ENCODE results near the gene COL5A1.

COL5A1 gene

DNA sequence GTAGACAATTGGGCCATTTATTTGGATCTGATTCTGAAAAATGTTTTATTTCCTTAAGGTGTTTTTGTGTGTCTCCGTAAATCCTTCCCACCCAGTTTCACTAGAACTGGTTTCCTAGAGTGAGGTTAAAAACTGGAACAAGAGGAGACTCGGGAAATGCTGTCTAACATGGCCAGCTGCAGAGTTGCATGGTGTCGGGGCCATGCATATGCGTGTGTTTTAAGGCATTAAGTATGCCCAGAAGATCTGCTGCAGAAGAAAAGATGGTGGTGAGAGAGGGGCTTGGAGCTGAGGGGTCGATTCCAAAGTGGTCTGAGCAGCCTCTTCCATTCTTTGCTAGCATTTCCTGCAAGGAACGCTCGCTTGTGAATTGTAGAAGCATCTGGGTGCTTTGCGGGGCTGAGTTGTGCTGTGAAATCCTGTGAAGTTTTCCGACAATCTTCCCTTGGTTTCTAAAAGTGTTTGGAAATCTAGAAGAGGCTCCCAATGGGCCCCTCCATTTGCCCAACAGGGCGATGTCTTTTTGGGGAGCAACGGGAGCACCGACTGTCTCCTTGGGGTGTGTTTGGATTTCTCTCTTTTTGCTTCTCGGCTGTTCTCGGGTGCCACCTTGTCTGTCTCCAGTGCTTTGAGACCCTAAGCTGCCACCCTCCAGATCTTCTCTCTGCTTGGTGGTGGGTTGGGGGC, 113.8 kb downstream of the COL5A1 start:
- Mint-ChIP-seq H3K9me3 (no peaks in the 10 kb centered on the region), H3K27me3 (peaks cover 4% of the 10 kb centered on the region), H3K4me1 (no peaks in the 10 kb centered on the region), H3K36me3 (no peaks in the 10 kb centered on the region), H3K27ac (no peak overlapping the region), H3K4me3 (no peak overlapping the region)
- no peak for ATAC-seq (ENCODE audit: low read depth)
- DNase-seq (ENCODE audit: low spot score in 2 of 2), result no peak

GRCh38 chr9:134756098-134756497, 114.5 kb downstream of the COL5A1 start:
- Mint-ChIP-seq H3K27ac (no peak overlapping the region), H3K36me3 (no peaks in the 10 kb centered on the region), H3K4me1 (no peaks in the 10 kb centered on the region), H3K9me3 (peaks cover 4% of the 10 kb centered on the region), H3K27me3 (peaks cover 4% of the 10 kb centered on the region), H3K4me3 (no peak overlapping the region)
- no peak for ATAC-seq (ENCODE audit: low read depth)
- DNase-seq (ENCODE audit: low spot score in 2 of 2), result no peak

- ATAC-seq (ENCODE audit: low read depth) (no peak), DNase-seq (ENCODE audit: low spot score in 2 of 2) (no peak)
- Mint-ChIP-seq H3K27ac (no peak overlapping the region), H3K9me3 (peaks cover 4% of the 10 kb centered on the region), H3K27me3 (peaks cover 4% of the 10 kb centered on the region), H3K4me1 (no peaks in the 10 kb centered on the region), H3K36me3 (no peaks in the 10 kb centered on the region), H3K4me3 (no peak overlapping the region)
Measured at GRCh38 chr9:134757216-134757975, 115.8 kb downstream of the COL5A1 start.

- Mint-ChIP-seq H3K4me1 (no peaks in the 10 kb centered on the region), H3K36me3 (no peaks in the 10 kb centered on the region), H3K27ac (no peak overlapping the region), H3K9me3 (peaks cover 4% of the 10 kb centered on the region), H3K4me3 (no peak overlapping the region), H3K27me3 (peaks cover 7% of the 10 kb centered on the region)
- DNase-seq (ENCODE audit: low spot score in 2 of 2), result no peak
- no peak for ATAC-seq (ENCODE audit: low read depth)
Measured at GRCh38 chr9:134758949-134759607, 117.5 kb downstream of the COL5A1 start.

GRCh38 chr9:134759913-134760312, 118.3 kb downstream of the COL5A1 start:
- H3K9me3 Mint-ChIP-seq, result peaks cover 4% of the 10 kb centered on the region
- no peak overlapping the region for H3K27ac Mint-ChIP-seq
- H3K4me1 Mint-ChIP-seq, result no peaks in the 10 kb centered on the region
- H3K4me3 Mint-ChIP-seq, result no peak overlapping the region
- peaks cover 7% of the 10 kb centered on the region for H3K27me3 Mint-ChIP-seq
- ATAC-seq (ENCODE audit: low read depth) (no peak), DNase-seq (ENCODE audit: low spot score in 2 of 2) (no peak)
- no peaks in the 10 kb centered on the region for H3K36me3 Mint-ChIP-seq

GRCh38 chr9:134760750-134761420, 119.3 kb downstream of the COL5A1 start:
- Mint-ChIP-seq H3K4me3 (no peak overlapping the region), H3K27ac (no peak overlapping the region), H3K36me3 (no peaks in the 10 kb centered on the region), H3K4me1 (no peaks in the 10 kb centered on the region), H3K27me3 (peaks cover 9% of the 10 kb centered on the region), H3K9me3 (peaks cover 4% of the 10 kb centered on the region)
- ATAC-seq (ENCODE audit: low read depth) (no peak), DNase-seq (ENCODE audit: low spot score in 2 of 2) (no peak)

DNA sequence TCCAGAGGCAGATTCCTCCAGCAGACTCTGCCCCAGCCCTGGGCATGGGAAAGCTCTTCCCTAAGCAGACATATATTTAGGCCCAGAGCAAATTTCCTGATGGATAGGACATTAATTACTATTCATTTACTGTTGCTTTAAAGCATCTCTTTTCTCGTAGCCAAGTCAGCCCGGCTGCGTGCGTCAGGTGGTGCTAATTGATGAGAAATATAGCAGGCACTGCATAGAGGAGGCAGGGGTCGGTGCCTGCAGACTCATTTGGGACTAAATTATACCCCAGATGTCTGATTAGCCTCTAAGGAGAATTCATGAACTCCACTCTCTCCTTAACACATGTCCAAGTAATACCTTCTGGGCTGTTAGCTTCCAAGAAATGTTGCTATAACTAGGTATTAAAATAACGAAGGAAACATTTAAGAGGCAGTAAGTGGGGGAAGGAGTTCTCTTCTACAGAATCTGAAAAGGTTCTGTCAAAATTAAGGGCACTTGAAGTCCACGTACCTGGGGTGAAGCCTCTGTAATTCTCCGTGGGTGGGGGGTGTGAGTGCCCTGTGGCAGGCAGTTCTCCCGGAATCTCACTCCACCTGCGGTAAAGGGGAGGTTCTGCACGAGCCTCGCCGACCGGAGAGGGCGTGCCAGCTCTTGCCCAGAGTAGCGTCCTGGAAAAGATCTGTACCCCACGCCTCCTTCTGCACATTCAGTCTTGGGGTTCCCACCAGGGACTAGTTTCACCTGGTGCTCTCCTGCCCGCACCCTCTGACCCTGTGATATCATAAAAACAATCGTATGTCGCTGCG, 123.1 kb downstream of the COL5A1 start:
- Mint-ChIP-seq H3K27me3 (peaks cover 8% of the 10 kb centered on the region), H3K4me3 (no peak overlapping the region), H3K4me1 (no peaks in the 10 kb centered on the region), H3K27ac (no peak overlapping the region), H3K9me3 (peaks cover 4% of the 10 kb centered on the region), H3K36me3 (no peaks in the 10 kb centered on the region)
- DNase-seq (ENCODE audit: low spot score in 2 of 2) (no peak), ATAC-seq (ENCODE audit: low read depth) (no peak)

DNA sequence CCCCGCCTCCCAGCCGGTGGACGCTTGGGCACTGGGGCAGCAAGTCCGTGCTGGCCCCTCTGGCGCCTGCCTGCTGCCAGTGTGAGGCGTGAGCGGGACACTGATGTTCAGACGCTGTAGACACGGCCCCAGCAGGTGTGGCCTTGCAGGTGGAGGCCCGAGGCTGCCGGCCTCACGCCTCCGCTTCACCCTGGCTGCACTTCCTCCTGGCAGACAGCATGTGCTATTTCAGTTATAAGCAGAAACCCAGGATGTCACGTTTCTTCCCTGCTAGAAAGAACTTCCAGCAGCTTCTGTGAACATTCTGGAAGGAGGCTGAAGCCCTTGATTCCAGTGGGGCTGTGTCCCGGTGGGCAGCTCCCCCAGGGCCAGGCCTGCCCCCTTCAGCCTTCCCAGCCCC, 124.2 kb downstream of the COL5A1 start:
- no peaks in the 10 kb centered on the region for H3K4me1 Mint-ChIP-seq
- no peak overlapping the region for H3K4me3 Mint-ChIP-seq
- H3K36me3 Mint-ChIP-seq, result no peaks in the 10 kb centered on the region
- peaks cover 8% of the 10 kb centered on the region for H3K27me3 Mint-ChIP-seq
- no peak for DNase-seq (ENCODE audit: low spot score in 2 of 2)
- H3K9me3 Mint-ChIP-seq, result no peaks in the 10 kb centered on the region
- no peak overlapping the region for H3K27ac Mint-ChIP-seq
- no peak for ATAC-seq (ENCODE audit: low read depth)

DNA sequence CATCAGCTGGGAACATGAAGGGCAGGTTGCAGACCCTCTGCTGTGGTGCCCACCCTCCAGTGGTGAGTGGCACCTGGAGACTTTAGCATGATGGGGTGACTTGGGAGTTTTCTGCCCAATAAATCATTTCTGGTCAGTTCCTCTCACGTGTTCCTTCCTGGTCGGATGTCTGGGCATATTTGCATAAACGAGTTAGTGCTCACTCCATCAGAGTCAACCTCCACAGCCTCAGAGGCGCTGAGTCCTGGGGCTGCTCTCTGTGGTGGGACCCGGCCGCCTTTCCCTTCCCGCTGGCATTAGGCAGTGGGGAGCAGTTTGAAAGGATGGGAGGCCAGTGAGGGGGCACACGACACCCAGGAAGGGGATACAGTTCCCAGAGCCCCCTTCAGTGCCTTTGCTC, 125.0 kb downstream of the COL5A1 start:
- DNase-seq (ENCODE audit: low spot score in 2 of 2), result no peak
- Mint-ChIP-seq H3K4me1 (no peaks in the 10 kb centered on the region), H3K36me3 (no peaks in the 10 kb centered on the region), H3K27ac (no peak overlapping the region), H3K27me3 (peaks cover 11% of the 10 kb centered on the region), H3K9me3 (no peaks in the 10 kb centered on the region), H3K4me3 (no peak overlapping the region)
- no peak for ATAC-seq (ENCODE audit: low read depth)

GRCh38 chr9:134768332-134768708, 126.7 kb downstream of the COL5A1 start:
- Mint-ChIP-seq H3K4me3 (no peak overlapping the region), H3K27me3 (peaks cover 10% of the 10 kb centered on the region), H3K36me3 (no peaks in the 10 kb centered on the region), H3K27ac (no peak overlapping the region), H3K9me3 (no peaks in the 10 kb centered on the region), H3K4me1 (no peaks in the 10 kb centered on the region)
- DNase-seq (ENCODE audit: low spot score in 2 of 2), result no peak
- ATAC-seq (ENCODE audit: low read depth), result no peak

DNA sequence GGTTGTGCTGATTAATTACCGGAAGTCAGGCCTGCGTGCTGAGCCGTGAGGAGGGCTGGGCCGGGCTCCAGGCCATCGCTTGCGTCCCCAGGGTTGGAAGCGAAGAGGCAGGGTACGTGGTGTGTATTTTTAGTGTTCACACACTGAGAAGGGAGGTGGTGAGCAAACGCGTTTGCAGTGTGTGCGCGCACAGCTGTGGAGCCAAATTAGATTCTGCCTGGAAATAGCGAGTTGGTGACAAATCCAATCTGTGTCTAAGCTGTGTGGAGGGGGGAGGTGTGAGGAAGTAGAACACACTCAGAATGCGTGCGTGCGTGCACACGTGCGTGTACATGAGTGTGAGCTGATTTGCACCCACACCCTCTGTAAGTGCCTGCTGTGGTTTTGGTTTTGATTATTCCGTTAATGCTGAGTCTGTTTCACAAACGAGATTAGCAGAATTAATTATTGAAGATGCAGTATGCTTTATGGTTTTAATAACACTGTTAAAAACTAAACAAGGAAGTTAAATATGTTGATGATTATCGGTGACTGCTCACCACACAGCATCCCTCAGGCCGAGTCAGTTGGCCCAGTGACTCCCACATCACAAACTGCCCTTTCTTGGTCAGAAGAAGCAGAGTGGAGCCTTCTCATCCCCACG, 127.2 kb downstream of the COL5A1 start:
- no peaks in the 10 kb centered on the region for H3K4me1 Mint-ChIP-seq
- H3K9me3 Mint-ChIP-seq, result no peaks in the 10 kb centered on the region
- H3K36me3 Mint-ChIP-seq, result no peaks in the 10 kb centered on the region
- DNase-seq (ENCODE audit: low spot score in 2 of 2) (no peak), ATAC-seq (ENCODE audit: low read depth) (no peak)
- no peak overlapping the region for H3K4me3 Mint-ChIP-seq
- no peak overlapping the region for H3K27ac Mint-ChIP-seq
- peaks cover 10% of the 10 kb centered on the region for H3K27me3 Mint-ChIP-seq

DNA sequence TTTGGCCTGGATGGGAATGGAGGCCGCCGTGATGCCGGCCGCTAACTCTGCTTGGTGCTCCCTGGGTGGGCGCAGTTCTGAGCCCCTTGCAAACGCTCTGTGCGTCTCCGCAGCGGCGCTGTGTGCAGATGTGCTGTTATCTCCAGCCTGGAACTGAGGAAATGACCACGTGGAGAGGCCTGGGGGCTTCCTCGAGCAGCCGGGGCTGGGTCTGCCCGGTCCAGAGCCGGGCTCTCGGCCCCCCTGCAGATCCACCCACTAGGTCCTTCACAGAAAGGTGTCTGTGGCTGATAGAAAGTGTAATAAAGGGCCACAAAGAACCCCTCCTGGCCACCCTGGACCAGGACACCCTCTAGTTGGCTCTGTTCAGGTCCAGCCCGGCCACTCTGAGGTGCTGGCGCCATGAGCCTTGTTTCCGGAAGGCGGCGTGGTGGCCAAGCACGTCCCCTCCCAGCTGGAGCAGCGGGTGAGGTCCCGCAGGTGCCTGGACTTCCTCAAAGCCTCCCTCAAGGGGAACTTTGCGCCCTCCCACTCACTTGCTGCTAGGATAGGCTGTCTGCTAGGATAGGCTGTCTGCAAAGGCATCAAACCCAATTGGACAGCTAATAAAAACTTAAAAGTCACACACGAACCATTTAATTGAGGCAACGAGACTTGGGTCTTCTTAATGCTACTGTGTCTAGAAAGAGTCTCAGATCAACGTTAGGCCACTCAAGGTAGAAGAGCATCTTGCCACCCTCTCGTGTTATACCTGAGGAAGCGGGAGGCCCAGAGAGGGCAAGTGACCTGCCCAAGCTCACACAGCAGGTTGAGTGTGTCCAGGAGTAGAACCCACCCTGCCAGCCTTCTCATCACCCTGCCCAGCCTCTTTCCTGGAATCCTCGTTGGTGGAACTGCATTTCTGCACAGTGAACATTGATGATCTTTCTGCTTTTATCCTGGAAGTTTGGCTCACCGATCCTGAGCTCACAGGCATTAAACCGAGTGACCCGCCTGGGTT, 129.7 kb downstream of the COL5A1 start:
- no peak overlapping the region for H3K4me3 Mint-ChIP-seq
- no peaks in the 10 kb centered on the region for H3K9me3 Mint-ChIP-seq
- DNase-seq (ENCODE audit: low spot score in 2 of 2), result no peak
- H3K27me3 Mint-ChIP-seq, result peaks cover 8% of the 10 kb centered on the region
- no peaks in the 10 kb centered on the region for H3K4me1 Mint-ChIP-seq
- no peak overlapping the region for H3K27ac Mint-ChIP-seq
- no peaks in the 10 kb centered on the region for H3K36me3 Mint-ChIP-seq
- no peak for ATAC-seq (ENCODE audit: low read depth)
